Activated CD4-positive, alpha-beta T cell treated with anti-CD3 and anti-CD28 coated beads for 36 hours (primary cell): ENCODE results near the gene PCAT6. TPM values are rescaled to one million over a fixed set of nuclear protein-coding genes. Genes with fewer than 3 reads are reported as not detected.

Experiments
- total RNA-seq, 2 experiments: library from RNA; stranded (reverse); gene quantifications; one replicate each; pipeline ENCODE4 v1.2.3, GENCODE V29; 2021

PCAT6 gene
- total RNA-seq, 2 experiments from 2014 or later, result 0.59 to 2.2 TPM

Other genes with a start within 250 kb of the PCAT6 start
- not detected for gene SYT2, start 100.5 kb upstream of the PCAT6 start, total RNA-seq
- 10 to 100 TPM; 34.6 to 45.9 TPM for gene KDM5B, start 2.5 kb upstream of the PCAT6 start, total RNA-seq
- gene RABIF, start 78.2 kb downstream of the PCAT6 start, total RNA-seq, result 1 to 10 TPM; 6.8 to 7.4 TPM
- gene KLHL12, start 116.3 kb downstream of the PCAT6 start, total RNA-seq, result 10 to 100 TPM; 32.1 to 39.1 TPM
- 10 to 100 TPM; 65.4 to 85.1 TPM for gene ADIPOR1, start 147.4 kb downstream of the PCAT6 start, total RNA-seq
- gene CYB5R1, start 156.3 kb downstream of the PCAT6 start, total RNA-seq, result 10 to 100 TPM; 15.4 to 19.0 TPM
- gene TMEM183A, start 196.4 kb downstream of the PCAT6 start, total RNA-seq, result 10 to 100 TPM; 68.6 to 71.0 TPM
- 10 to 100 TPM; 51.2 to 56.4 TPM for gene PPFIA4, start 215.5 kb downstream of the PCAT6 start, total RNA-seq